ENCODE measurements around the gene KLHL3. TPM values are rescaled to one million over a fixed set of nuclear protein-coding genes. Genes with fewer than 3 reads are reported as not detected.

Gene KLHL3
- total and polyA plus RNA-seq, 4 donors = 1.0 to 14.2 (median 4.4) TPM

GRCh38 chr5:137706841-137707240 is 29.0 kb downstream of the KLHL3 start:
- TF ChIP-seq CTCF (IDR thresholded peaks at IDR 0.05; ENCODE audit: control extremely low read depth, extremely low read depth) = no peak
- no peak overlapping the region for H3K4me3 ChIP-seq
- no peak overlapping the region for H3K27ac ChIP-seq (ENCODE audit: low read depth in 1 of 2, low read length in 1 of 2)
- no peak overlapping the region for H3K9ac ChIP-seq (ENCODE audit: insufficient read depth in 1 of 2, low read length in 2 of 2)
- peaks cover 0 to 20% (median 14%) of the 10 kb centered on the region in 4 donors for H3K36me3 ChIP-seq (ENCODE audit: control insufficient read depth in 4 of 4, insufficient read depth in 4 of 4, low read length in 4 of 4)
- no peaks in the 10 kb centered on the region for H3K4me1 ChIP-seq (ENCODE audit: control insufficient read depth in 5 of 5, insufficient read depth in 5 of 5, low read length in 5 of 5)
- H3K27me3 ChIP-seq (ENCODE audit: control insufficient read depth in 3 of 3, insufficient read depth in 3 of 3, low read length in 2 of 3) = no peaks in the 10 kb centered on the region
- WGBS, 2 donors = 74 to 88% methylated on average over 2 of the region's 2 CpGs
- no peaks in the 10 kb centered on the region for H3K9me3 ChIP-seq (ENCODE audit: control insufficient read depth in 4 of 4, insufficient read depth in 3 of 4, low read length in 3 of 4)
- ATAC-seq (ENCODE audit: insufficient read depth, low FRiP score) (no peak), DNase-seq (no peak)

GRCh38 chr5:137705106-137705505 is 30.8 kb downstream of the KLHL3 start:
- TF ChIP-seq CTCF (IDR thresholded peaks at IDR 0.05; ENCODE audit: control extremely low read depth, extremely low read depth) = no peak
- no peak overlapping the region for H3K4me3 ChIP-seq
- no peak for ATAC-seq (ENCODE audit: insufficient read depth, low FRiP score)
- H3K27ac ChIP-seq (ENCODE audit: low read depth in 1 of 2, low read length in 1 of 2) = no peak overlapping the region
- DNase-seq = no peak
- H3K9me3 ChIP-seq (ENCODE audit: control insufficient read depth in 4 of 4, insufficient read depth in 3 of 4, low read length in 3 of 4) = no peaks in the 10 kb centered on the region
- H3K27me3 ChIP-seq (ENCODE audit: control insufficient read depth in 3 of 3, insufficient read depth in 3 of 3, low read length in 2 of 3) = no peaks in the 10 kb centered on the region
- H3K4me1 ChIP-seq (ENCODE audit: control insufficient read depth in 5 of 5, insufficient read depth in 5 of 5, low read length in 5 of 5) = peaks cover 0 to under 1% (median 0%) of the 10 kb centered on the region in 5 donors
- peaks cover 0 to 20% (median 14%) of the 10 kb centered on the region in 4 donors for H3K36me3 ChIP-seq (ENCODE audit: control insufficient read depth in 4 of 4, insufficient read depth in 4 of 4, low read length in 4 of 4)
- no peak overlapping the region for H3K9ac ChIP-seq (ENCODE audit: insufficient read depth in 1 of 2, low read length in 2 of 2)

- Histone ChIP-seq H3K9ac (ENCODE audit: insufficient read depth in 1 of 2, low read length in 2 of 2) (no peak overlapping the region), H3K27me3 (ENCODE audit: control insufficient read depth in 3 of 3, insufficient read depth in 3 of 3, low read length in 2 of 3) (no peaks in the 10 kb centered on the region), H3K9me3 (ENCODE audit: control insufficient read depth in 4 of 4, insufficient read depth in 3 of 4, low read length in 3 of 4) (no peaks in the 10 kb centered on the region), H3K4me1 (ENCODE audit: control insufficient read depth in 5 of 5, insufficient read depth in 5 of 5, low read length in 5 of 5) (peaks cover 0 to 9% (median 5%) of the 10 kb centered on the region in 5 donors), H3K36me3 (ENCODE audit: control insufficient read depth in 4 of 4, insufficient read depth in 4 of 4, low read length in 4 of 4) (peaks cover 0 to 13% (median 8%) of the 10 kb centered on the region in 4 donors), H3K4me3 (no peak overlapping the region), H3K27ac (ENCODE audit: low read depth in 1 of 2, low read length in 1 of 2) (no peak overlapping the region)
- TF ChIP-seq CTCF (IDR thresholded peaks at IDR 0.05; ENCODE audit: control extremely low read depth, extremely low read depth) = no peak
- 97 to 99% methylated on average over 5 of the region's 5 CpGs for WGBS, 2 donors
- no peak for ATAC-seq (ENCODE audit: insufficient read depth, low FRiP score)
- DNase-seq = no peak
Observed at GRCh38 chr5:137703565-137703964, 32.3 kb downstream of the KLHL3 start.

GRCh38 chr5:137700282-137700680 is 35.6 kb downstream of the KLHL3 start:
- Histone ChIP-seq H3K27me3 (ENCODE audit: control insufficient read depth in 3 of 3, insufficient read depth in 3 of 3, low read length in 2 of 3) (no peaks in the 10 kb centered on the region), H3K4me3 (no peak overlapping the region), H3K9me3 (ENCODE audit: control insufficient read depth in 4 of 4, insufficient read depth in 3 of 4, low read length in 3 of 4) (no peaks in the 10 kb centered on the region), H3K27ac (ENCODE audit: low read depth in 1 of 2, low read length in 1 of 2) (no peak overlapping the region), H3K36me3 (ENCODE audit: control insufficient read depth in 4 of 4, insufficient read depth in 4 of 4, low read length in 4 of 4) (peaks cover 0 to 19% (median 17%) of the 10 kb centered on the region in 4 donors), H3K9ac (ENCODE audit: insufficient read depth in 1 of 2, low read length in 2 of 2) (no peak overlapping the region), H3K4me1 (ENCODE audit: control insufficient read depth in 5 of 5, insufficient read depth in 5 of 5, low read length in 5 of 5) (peaks cover 0 to 9% (median 6%) of the 10 kb centered on the region in 5 donors)
- DNase-seq (no peak), ATAC-seq (ENCODE audit: insufficient read depth, low FRiP score) (no peak)
- WGBS, 2 donors = 63 to 80% methylated on average over 3 of the region's 3 CpGs
- no peak for TF ChIP-seq CTCF (IDR thresholded peaks at IDR 0.05; ENCODE audit: control extremely low read depth, extremely low read depth)

Measured in lung (tissue), 12 donors.